Endodermal cell (in vitro differentiated cells): Measurements from ENCODE around the gene GFPT2. TPM values are rescaled to one million over a fixed set of nuclear protein-coding genes. Genes with fewer than 3 reads are reported as not detected.

Experiments
- DNase-seq: peaks from one replicate; pipeline ENCODE4 v3.0.0-alpha.2; 2017
- H3K27ac ChIP-seq: 2 replicates; pipeline ENCODE4 v1.5.1; 2013; ENCODE audit warnings: mild to moderate bottlenecking, low read depth, low read length, moderate library complexity
- H3K27me3 ChIP-seq: 2 replicates; pipeline ENCODE4 v1.6.1; 2013; ENCODE audit warnings: mild to moderate bottlenecking, low read length, moderate library complexity; ENCODE audit not compliant: insufficient read depth, control insufficient read depth, poor library complexity, severe bottlenecking
- H3K36me3 ChIP-seq: 2 replicates; pipeline ENCODE4 v1.7.0; 2013; ENCODE audit warnings: mild to moderate bottlenecking, low read length, moderate library complexity; ENCODE audit not compliant: control insufficient read depth, insufficient read depth
- H3K4me1 ChIP-seq: one replicate; pipeline ENCODE4 v1.7.0; 2013; ENCODE audit warnings: low read length; ENCODE audit not compliant: control insufficient read depth, insufficient read depth
- H3K4me3 ChIP-seq: 2 replicates; pipeline ENCODE4 v1.5.1; 2013; ENCODE audit warnings: mild to moderate bottlenecking, low read length, moderate library complexity
- H3K9ac ChIP-seq: 2 replicates; pipeline ENCODE4 v1.6.1; 2013; ENCODE audit warnings: mild to moderate bottlenecking, low read length, moderate library complexity; ENCODE audit not compliant: poor library complexity, severe bottlenecking; ENCODE audit errors: extremely low read depth
- H3K9me3 ChIP-seq: 2 replicates; pipeline ENCODE4 v1.6.1; 2013; ENCODE audit warnings: mild to moderate bottlenecking, low read length, moderate library complexity; ENCODE audit not compliant: control insufficient read depth
- H3K27ac Mint-ChIP-seq: 2 replicates; pipeline ENCODE4 v1.8.0; 2020; ENCODE audit warnings: mixed read lengths
- H3K27me3 Mint-ChIP-seq: 2 replicates; pipeline ENCODE4 v1.8.0; 2021; ENCODE audit warnings: mild to moderate bottlenecking, mixed read lengths; ENCODE audit not compliant: insufficient read depth
- H3K36me3 Mint-ChIP-seq: 2 replicates; pipeline ENCODE4 v1.8.0; 2020; ENCODE audit warnings: low read depth, mixed read lengths
- H3K4me1 Mint-ChIP-seq: 2 replicates; pipeline ENCODE4 v1.8.0; 2020; ENCODE audit warnings: mixed read lengths
- H3K4me3 Mint-ChIP-seq: 2 replicates; pipeline ENCODE4 v1.8.0; 2020; ENCODE audit warnings: mild to moderate bottlenecking, moderate library complexity, mixed read lengths
- H3K9me3 Mint-ChIP-seq: 2 replicates; pipeline ENCODE4 v1.8.0; 2020; ENCODE audit warnings: mild to moderate bottlenecking, mixed read lengths
- CTCF ChIP-seq: fragments of 200-600 bp; sonication (generic); conservative IDR thresholded peaks from 2 replicates; pipeline ENCODE4 v1.5.0; 2021; ENCODE audit warnings: antibody characterized with exemption, mild to moderate bottlenecking
- WGBS, 2 experiments: methylation state at CpG; one replicate each; pipeline versions ENCODE4 v1.1.5 to v1.1.7; 2013; ENCODE audit warnings: missing lambda C conversion rate in 2 of 2, mixed read lengths in 1 of 2; ENCODE audit not compliant: insufficient coverage in 1 of 2, insufficient read length in 1 of 2; 5-methylcytosine and 5-hydroxymethylcytosine counted together
- total RNA-seq, 2 donors: library from RNA; stranded (reverse); fragmentation: NEBNext Ultra II Directional in 1 of 2; extraction: Animal tissue kit (Norgen Biotek cat#: 25700) in 1 of 2; gene quantifications; 2 replicates in 1 of 2; 3 replicates in 1 of 2; pipeline ENCODE4 v1.2.1, GENCODE V29; 2021

GFPT2 gene
- total RNA-seq, 2 donors from 2014 or later: 19.5 to 37.3 TPM

- Mint-ChIP-seq H3K9me3 (peaks cover 6% of the 10 kb centered on the region), H3K27ac (no peak overlapping the region), H3K4me3 (no peak overlapping the region), H3K4me1 (peaks cover 55% of the 10 kb centered on the region), H3K27me3 (no peaks in the 10 kb centered on the region), H3K36me3 (peaks cover 64% of the 10 kb centered on the region)
- H3K36me3 ChIP-seq: peaks cover 50% of the 10 kb centered on the region
- DNase-seq: no peak
- H3K27me3 ChIP-seq: no peaks in the 10 kb centered on the region
- H3K27ac ChIP-seq: no peak overlapping the region
- peaks cover 21% of the 10 kb centered on the region for H3K9me3 ChIP-seq
- peak; percentile 41 for TF ChIP-seq CTCF
- H3K4me1 ChIP-seq: no peaks in the 10 kb centered on the region
- WGBS, 2 experiments: 88% methylated on average over 9 to 10 of the region's 10 CpGs
- no peak overlapping the region for H3K9ac ChIP-seq
- no peak overlapping the region for H3K4me3 ChIP-seq
These were observed 69.0 kb downstream of the GFPT2 start for GRCh38 chr5:180284149-180284548.

- Mint-ChIP-seq H3K27ac (peak overlapping the region; percentile 53), H3K36me3 (peaks cover 72% of the 10 kb centered on the region), H3K9me3 (peaks cover 10% of the 10 kb centered on the region), H3K27me3 (no peaks in the 10 kb centered on the region), H3K4me3 (no peak overlapping the region), H3K4me1 (peaks cover 47% of the 10 kb centered on the region)
- Histone ChIP-seq H3K4me3 (no peak overlapping the region), H3K36me3 (peaks cover 54% of the 10 kb centered on the region), H3K4me1 (no peaks in the 10 kb centered on the region), H3K27me3 (no peaks in the 10 kb centered on the region), H3K27ac (no peak overlapping the region), H3K9ac (no peak overlapping the region), H3K9me3 (peaks cover 29% of the 10 kb centered on the region)
- DNase-seq: no peak
- no peak for TF ChIP-seq CTCF
- WGBS, 2 experiments: 90 to 94% methylated on average over 2 to 10 of the region's 10 CpGs
These were observed 70.0 kb downstream of the GFPT2 start for GRCh38 chr5:180283026-180283615.

- Histone ChIP-seq H3K4me1 (no peaks in the 10 kb centered on the region), H3K27ac (no peak overlapping the region), H3K9ac (no peak overlapping the region), H3K36me3 (peaks cover 59% of the 10 kb centered on the region), H3K27me3 (no peaks in the 10 kb centered on the region), H3K9me3 (peaks cover 36% of the 10 kb centered on the region), H3K4me3 (no peak overlapping the region)
- Mint-ChIP-seq H3K36me3 (peaks cover 77% of the 10 kb centered on the region), H3K27me3 (no peaks in the 10 kb centered on the region), H3K27ac (peak overlapping the region; percentile 53), H3K4me1 (peaks cover 40% of the 10 kb centered on the region), H3K9me3 (peaks cover 11% of the 10 kb centered on the region), H3K4me3 (no peak overlapping the region)
- TF ChIP-seq CTCF: no peak
- no peak for DNase-seq
- WGBS, 2 experiments: 93 to 95% methylated on average over 8 to 9 of the region's 9 CpGs
These were observed 70.9 kb downstream of the GFPT2 start for GRCh38 chr5:180282281-180282680.
